Measurements from ENCODE around the gene DECR2. TPM values are rescaled to one million over a fixed set of nuclear protein-coding genes. Genes with fewer than 3 reads are reported as not detected.

DECR2 gene
- total RNA-seq, 1 experiment from 2014 or later: 52.6 TPM

DNA sequence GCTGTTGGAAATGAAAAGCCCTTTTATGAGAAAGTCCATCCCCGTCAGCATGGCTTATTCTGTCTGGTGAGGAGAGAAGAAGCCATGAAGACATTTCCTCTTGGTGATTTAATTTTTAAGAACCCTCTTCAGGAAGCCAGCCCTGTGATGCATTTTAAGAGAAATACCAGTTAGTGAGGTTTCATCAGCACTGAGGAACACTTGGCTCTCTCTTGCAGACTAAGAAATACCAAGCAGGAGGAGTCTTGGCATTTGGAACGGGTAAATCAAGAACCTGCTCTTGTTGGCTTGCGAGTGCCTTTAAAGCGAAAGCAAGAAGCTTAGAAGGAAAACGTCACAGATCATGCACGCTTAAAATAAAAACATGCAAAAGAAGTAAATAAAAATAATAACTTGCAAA, 41.3 kb downstream of the DECR2 start:
- no peaks in the 10 kb centered on the region for H3K9me3 Mint-ChIP-seq (ENCODE audit: unreplicated experiment)

GRCh38 chr16:444027-444426, 42.3 kb downstream of the DECR2 start:
- intact Hi-C loops (cut with micrococcal nuclease; ENCODE audit: unreplicated experiment): no loop called here
- no peaks in the 10 kb centered on the region for H3K9me3 Mint-ChIP-seq (ENCODE audit: unreplicated experiment)
- Histone ChIP-seq H3K36me3 (ENCODE audit: control insufficient read depth, insufficient read depth, low read length) (no peaks in the 10 kb centered on the region), H3K9me3 (no peaks in the 10 kb centered on the region), H3K27me3 (replicated peaks; ENCODE audit: control insufficient read depth, insufficient read depth, low read length) (no peaks in the 10 kb centered on the region), H3K4me3 (ENCODE audit: low read depth, low read length) (no peak overlapping the region), H3K4me1 (no peaks in the 10 kb centered on the region)
- POLR2A ChIA-PET: no interaction called here
- no peak for DNase-seq
- no peaks in the 10 kb centered on the region for H3K27me3 Mint-ChIP-seq (ENCODE audit: insufficient read depth, unreplicated experiment)
- no peak overlapping the region for H3K27ac Mint-ChIP-seq (ENCODE audit: unreplicated experiment)
- no peaks in the 10 kb centered on the region for H3K36me3 Mint-ChIP-seq (ENCODE audit: insufficient read depth, unreplicated experiment)
- TF ChIP-seq CTCF (IDR thresholded peaks at IDR 0.05; ENCODE audit: insufficient read depth in 1 of 2, low read depth in 1 of 2, low read length in 1 of 2, severe bottlenecking in 1 of 2, unreplicated experiment in 1 of 2): no peak
- no peaks in the 10 kb centered on the region for H3K4me1 Mint-ChIP-seq (ENCODE audit: low read depth, unreplicated experiment)
- no TSS peak for BruUV-seq (replicated peaks)
- CTCF ChIA-PET: no interaction called here
- no peak overlapping the region for H3K4me3 Mint-ChIP-seq (ENCODE audit: unreplicated experiment)

More for the DNA sequence above, 41.3 kb downstream of the DECR2 start:
- Histone ChIP-seq H3K4me1 (no peaks in the 10 kb centered on the region), H3K27me3 (replicated peaks; ENCODE audit: control insufficient read depth, insufficient read depth, low read length) (no peaks in the 10 kb centered on the region), H3K36me3 (ENCODE audit: control insufficient read depth, insufficient read depth, low read length) (no peaks in the 10 kb centered on the region), H3K9me3 (no peaks in the 10 kb centered on the region), H3K4me3 (ENCODE audit: low read depth, low read length) (no peak overlapping the region)
- Mint-ChIP-seq H3K27me3 (ENCODE audit: insufficient read depth, unreplicated experiment) (no peaks in the 10 kb centered on the region), H3K27ac (ENCODE audit: unreplicated experiment) (no peak overlapping the region), H3K4me3 (ENCODE audit: unreplicated experiment) (no peak overlapping the region), H3K36me3 (ENCODE audit: insufficient read depth, unreplicated experiment) (no peaks in the 10 kb centered on the region), H3K4me1 (ENCODE audit: low read depth, unreplicated experiment) (no peaks in the 10 kb centered on the region)
- DNase-seq: no peak
- CTCF ChIA-PET: no interaction called here
- POLR2A ChIA-PET: no interaction called here
- no TSS peak for BruUV-seq (replicated peaks)
- intact Hi-C loops (cut with micrococcal nuclease; ENCODE audit: unreplicated experiment): no loop called here
- TF ChIP-seq CTCF (IDR thresholded peaks at IDR 0.05; ENCODE audit: insufficient read depth in 1 of 2, low read depth in 1 of 2, low read length in 1 of 2, severe bottlenecking in 1 of 2, unreplicated experiment in 1 of 2): no peak

GRCh38 chr16:445566-445965, 43.9 kb downstream of the DECR2 start:
- BruUV-seq (replicated peaks): no TSS peak
- no peaks in the 10 kb centered on the region for H3K9me3 ChIP-seq
- no peak overlapping the region for H3K4me3 ChIP-seq (ENCODE audit: low read depth, low read length)
- no peaks in the 10 kb centered on the region for H3K27me3 ChIP-seq (replicated peaks; ENCODE audit: control insufficient read depth, insufficient read depth, low read length)
- CTCF ChIA-PET: interaction anchor here (1.1 kb wide), 1 partner anchor 12 kb away, joined by 3 read pairs; no protein-coding TSS in a partner anchor
- no peaks in the 10 kb centered on the region for H3K27me3 Mint-ChIP-seq (ENCODE audit: insufficient read depth, unreplicated experiment)
- no peak overlapping the region for H3K4me3 Mint-ChIP-seq (ENCODE audit: unreplicated experiment)
- DNase-seq: no peak
- no peaks in the 10 kb centered on the region for H3K36me3 ChIP-seq (ENCODE audit: control insufficient read depth, insufficient read depth, low read length)
- no peaks in the 10 kb centered on the region for H3K4me1 ChIP-seq
- intact Hi-C loops (cut with micrococcal nuclease; ENCODE audit: unreplicated experiment): no loop called here
- H3K4me1 Mint-ChIP-seq (ENCODE audit: low read depth, unreplicated experiment): peaks cover 2% of the 10 kb centered on the region
- H3K27ac Mint-ChIP-seq (ENCODE audit: unreplicated experiment): no peak overlapping the region
- no peaks in the 10 kb centered on the region for H3K36me3 Mint-ChIP-seq (ENCODE audit: insufficient read depth, unreplicated experiment)
- POLR2A ChIA-PET: no interaction called here
- TF ChIP-seq CTCF (IDR thresholded peaks at IDR 0.05; ENCODE audit: insufficient read depth in 1 of 2, low read depth in 1 of 2, low read length in 1 of 2, severe bottlenecking in 1 of 2, unreplicated experiment in 1 of 2): no peak
- H3K9me3 Mint-ChIP-seq (ENCODE audit: unreplicated experiment): no peaks in the 10 kb centered on the region
